Osteocyte (in vitro differentiated cells): Measurements from ENCODE around the gene TBKBP1. TPM values are rescaled to one million over a fixed set of nuclear protein-coding genes. Genes with fewer than 3 reads are reported as not detected.

ENCODE experiments used
- DNase-seq: peaks from one replicate; pipeline ENCODE4 v3.0.0; 2021; ENCODE audit warnings: mixed read lengths; ENCODE audit not compliant: unreplicated experiment; ENCODE audit errors: extremely low spot score
- H3K27ac Mint-ChIP-seq: one replicate; pipeline ENCODE4 v1.8.0; 2021; ENCODE audit warnings: mild to moderate bottlenecking, mixed read lengths; ENCODE audit not compliant: unreplicated experiment
- H3K27me3 Mint-ChIP-seq: one replicate; pipeline ENCODE4 v1.8.0; 2021; ENCODE audit warnings: mixed read lengths; ENCODE audit not compliant: unreplicated experiment
- H3K36me3 Mint-ChIP-seq: one replicate; pipeline ENCODE4 v1.8.0; 2021; ENCODE audit warnings: mixed read lengths; ENCODE audit not compliant: unreplicated experiment
- H3K4me1 Mint-ChIP-seq: one replicate; pipeline ENCODE4 v1.8.0; 2021; ENCODE audit warnings: mixed read lengths; ENCODE audit not compliant: unreplicated experiment
- H3K4me3 Mint-ChIP-seq: one replicate; pipeline ENCODE4 v1.8.0; 2021; ENCODE audit warnings: mild to moderate bottlenecking, moderate library complexity, mixed read lengths; ENCODE audit not compliant: unreplicated experiment
- H3K9me3 Mint-ChIP-seq: one replicate; pipeline ENCODE4 v1.8.0; 2021; ENCODE audit warnings: mixed read lengths; ENCODE audit not compliant: unreplicated experiment
- CTCF ChIP-seq: fragments of 200-600 bp; sonication (generic); IDR thresholded peaks from 2 replicates; pipeline ENCODE4 v1.5.0; 2021; ENCODE audit warnings: antibody characterized with exemption, mild to moderate bottlenecking, moderate library complexity
- total RNA-seq: library from RNA; stranded (reverse); gene quantifications from 2 replicates; pipeline ENCODE4 v1.2.1, GENCODE V29; 2021

TBKBP1 gene
- total RNA-seq, 1 donor from 2014 or later, result 16.5 TPM

- Mint-ChIP-seq H3K36me3 (peaks cover 5% of the 10 kb centered on the region), H3K27ac (peak overlapping the region; percentile 68), H3K27me3 (no peaks in the 10 kb centered on the region), H3K9me3 (no peaks in the 10 kb centered on the region), H3K4me1 (peaks cover 22% of the 10 kb centered on the region), H3K4me3 (peak overlapping the region; percentile 79)
- TF ChIP-seq CTCF, result no peak
- no peak for DNase-seq
Measured at GRCh38 chr17:47695429-47696376, 1.7 kb downstream of the TBKBP1 start.

GRCh38 chr17:47696717-47697642 lies 3.0 kb downstream of the TBKBP1 start:
- no peak for TF ChIP-seq CTCF
- no peak for DNase-seq
- H3K27ac Mint-ChIP-seq, result no peak overlapping the region
- no peak overlapping the region for H3K4me3 Mint-ChIP-seq
- peaks cover 22% of the 10 kb centered on the region for H3K4me1 Mint-ChIP-seq
- H3K9me3 Mint-ChIP-seq, result no peaks in the 10 kb centered on the region
- H3K27me3 Mint-ChIP-seq, result no peaks in the 10 kb centered on the region
- peaks cover 7% of the 10 kb centered on the region for H3K36me3 Mint-ChIP-seq

GRCh38 chr17:47697906-47698711 lies 4.1 kb downstream of the TBKBP1 start:
- Mint-ChIP-seq H3K4me3 (no peak overlapping the region), H3K27me3 (no peaks in the 10 kb centered on the region), H3K27ac (no peak overlapping the region), H3K4me1 (peaks cover 15% of the 10 kb centered on the region), H3K9me3 (no peaks in the 10 kb centered on the region), H3K36me3 (peaks cover 7% of the 10 kb centered on the region)
- TF ChIP-seq CTCF, result no peak
- no peak for DNase-seq

GRCh38 chr17:47698749-47699535 lies 5.0 kb downstream of the TBKBP1 start:
- H3K4me3 Mint-ChIP-seq, result no peak overlapping the region
- H3K4me1 Mint-ChIP-seq, result peaks cover 11% of the 10 kb centered on the region
- no peak for DNase-seq
- peak; percentile 97 for TF ChIP-seq CTCF
- no peaks in the 10 kb centered on the region for H3K27me3 Mint-ChIP-seq
- no peaks in the 10 kb centered on the region for H3K9me3 Mint-ChIP-seq
- H3K27ac Mint-ChIP-seq, result no peak overlapping the region
- peaks cover 13% of the 10 kb centered on the region for H3K36me3 Mint-ChIP-seq
